IPS-20b (cell line): Measurements from ENCODE around the gene TIPRL.
"Not testable (repeated sequence)": the region's sequence is repeated elsewhere in the genome, so short reads cannot be mapped to it uniquely, and the experiment has no call there.

Experiments
- H3K27ac ChIP-seq: one replicate; pipeline ENCODE4 v1.5.1; 2013; ENCODE audit warnings: low read length
- H3K27me3 ChIP-seq: 2 replicates; pipeline ENCODE4 v1.6.1; 2013; ENCODE audit warnings: mild to moderate bottlenecking, low read length, inconsistent platforms; ENCODE audit not compliant: insufficient read depth
- H3K36me3 ChIP-seq: 2 replicates; pipeline ENCODE4 v1.6.1; 2013; ENCODE audit warnings: low read depth, mild to moderate bottlenecking, inconsistent platforms, low read length, moderate library complexity; ENCODE audit not compliant: insufficient read depth
- H3K4me1 ChIP-seq: 2 replicates; pipeline ENCODE4 v1.6.1; 2013; ENCODE audit warnings: mild to moderate bottlenecking, control low read depth, inconsistent platforms, low read length, moderate library complexity; ENCODE audit not compliant: insufficient read depth
- H3K4me3 ChIP-seq: 2 replicates; pipeline ENCODE4 v1.5.1; 2013; ENCODE audit warnings: mild to moderate bottlenecking, low read length, inconsistent platforms
- H3K9ac ChIP-seq: 2 replicates; pipeline ENCODE4 v1.6.1; 2013; ENCODE audit warnings: low read depth, mild to moderate bottlenecking, inconsistent platforms, low read length, moderate library complexity
- H3K9me3 ChIP-seq: 2 replicates; pipeline ENCODE4 v1.6.1; 2013; ENCODE audit warnings: mild to moderate bottlenecking, low read depth, low read length, inconsistent platforms; ENCODE audit not compliant: insufficient read depth

Gene TIPRL

DNA sequence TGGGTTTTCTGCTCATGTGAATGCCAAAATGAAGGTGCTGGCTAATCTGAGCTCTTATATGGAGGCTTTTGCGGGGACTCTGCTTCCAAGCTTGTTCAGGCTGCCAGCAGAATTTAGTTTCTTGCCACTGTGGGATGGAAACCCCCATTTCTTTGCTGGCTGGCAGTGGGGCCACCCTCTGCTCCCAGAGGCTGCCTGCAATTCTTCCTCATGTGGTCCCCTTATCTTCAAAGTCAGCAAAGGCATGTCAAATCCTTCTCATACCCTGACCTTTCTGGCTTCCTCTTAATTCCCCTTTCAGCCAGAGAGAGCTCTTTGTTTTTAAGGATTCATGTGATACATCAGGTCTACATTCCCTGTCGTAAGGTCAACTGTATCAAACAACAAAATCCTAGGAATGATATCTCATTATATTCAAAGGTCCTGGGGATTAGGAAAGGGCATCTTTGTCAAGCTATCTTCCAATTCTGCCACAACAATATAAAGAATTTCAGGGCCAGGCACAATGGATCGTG is 36.8 kb upstream of the TIPRL start:
- Histone ChIP-seq H3K27me3 (peaks cover 29% of the 10 kb centered on the region), H3K4me1 (no peaks in the 10 kb centered on the region; the same call in 1 of the 2 replicates), H3K27ac (no peak overlapping the region), H3K36me3 (no peaks in the 10 kb centered on the region), H3K9me3 (no peaks in the 10 kb centered on the region), H3K9ac (no peak overlapping the region), H3K4me3 (no peak overlapping the region)

DNA sequence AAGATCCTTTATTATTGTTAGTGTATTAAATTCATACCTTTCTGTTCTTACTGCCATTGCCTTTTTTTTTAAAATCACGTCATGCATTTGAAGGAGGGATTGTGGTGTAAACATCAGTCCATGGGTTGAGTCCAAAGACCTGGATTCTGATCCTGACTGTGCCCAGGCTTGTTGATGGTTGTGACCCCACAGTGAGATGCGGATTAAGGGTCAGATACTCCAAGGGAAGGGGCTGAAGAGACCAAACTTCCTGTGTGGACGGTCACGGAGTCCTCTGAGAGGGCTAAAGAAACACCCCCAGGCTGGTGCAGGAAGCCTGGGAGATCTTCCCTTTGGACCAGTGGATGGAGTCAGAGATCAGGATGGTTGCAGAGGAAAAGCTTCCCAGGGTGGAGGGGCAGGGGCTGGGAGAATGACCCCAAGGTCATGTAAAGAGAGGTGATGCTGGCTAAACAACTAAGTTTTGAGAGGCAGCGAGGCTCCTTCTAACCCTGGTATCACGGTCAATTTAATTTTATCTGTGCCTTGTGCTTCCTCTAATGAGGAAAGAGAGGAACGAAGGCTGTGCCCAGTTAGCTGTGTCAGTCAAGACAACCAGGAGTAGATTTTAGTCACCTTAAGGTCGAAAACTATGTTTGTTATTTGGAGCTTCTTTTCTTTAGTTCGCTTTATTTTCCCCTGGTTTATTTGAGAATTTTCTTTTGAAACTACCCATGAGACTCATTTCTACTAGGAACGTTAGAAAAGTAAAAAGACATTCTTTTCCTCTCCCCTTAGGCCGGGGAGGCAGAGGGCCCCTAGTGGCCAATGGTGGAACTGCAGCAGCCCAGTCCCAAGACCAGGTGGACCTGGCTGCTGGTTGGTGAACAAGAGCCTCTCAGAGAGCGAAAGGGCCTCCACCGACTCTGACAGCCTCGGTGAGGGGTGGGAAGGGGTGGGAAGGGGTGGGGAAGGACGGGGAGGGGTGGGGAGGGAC is 33.3 kb upstream of the TIPRL start:
- Histone ChIP-seq H3K9ac (no peak overlapping the region), H3K27me3 (no peaks in the 10 kb centered on the region), H3K27ac (no peak overlapping the region), H3K4me3 (no peak overlapping the region), H3K36me3 (no peaks in the 10 kb centered on the region), H3K4me1 (no peaks in the 10 kb centered on the region; the same call in 1 of the 2 replicates), H3K9me3 (no peaks in the 10 kb centered on the region)

GRCh38 chr1:168146160-168146539 is 32.6 kb upstream of the TIPRL start:
- H3K4me3 ChIP-seq = no peak overlapping the region
- no peaks in the 10 kb centered on the region; the same call in 1 of the 2 replicates for H3K4me1 ChIP-seq
- H3K9me3 ChIP-seq = no peaks in the 10 kb centered on the region
- no peaks in the 10 kb centered on the region for H3K27me3 ChIP-seq
- no peak overlapping the region for H3K9ac ChIP-seq
- no peak overlapping the region for H3K27ac ChIP-seq
- no peaks in the 10 kb centered on the region for H3K36me3 ChIP-seq

DNA sequence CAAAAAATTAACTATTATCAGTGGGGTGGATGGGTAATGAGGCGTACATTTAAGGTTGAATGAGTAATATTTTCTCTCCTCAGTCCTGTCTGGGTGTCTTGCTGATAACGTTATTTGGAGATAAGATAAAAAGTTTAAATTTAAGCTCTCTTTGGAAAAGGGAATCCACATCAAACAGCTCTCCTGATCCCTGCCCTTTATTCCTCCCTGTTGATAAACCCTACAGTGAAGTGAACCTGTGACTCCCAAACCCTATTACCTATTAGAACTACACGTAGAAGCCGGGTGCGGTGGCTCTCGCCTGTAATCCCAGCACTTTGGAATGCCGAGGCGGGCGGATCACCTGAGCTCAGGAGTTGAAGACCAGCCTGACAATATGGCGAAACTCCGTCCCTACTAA is 32.1 kb upstream of the TIPRL start:
- no peak overlapping the region for H3K27ac ChIP-seq
- no peaks in the 10 kb centered on the region for H3K27me3 ChIP-seq
- H3K4me1 ChIP-seq = no peaks in the 10 kb centered on the region; the same call in 1 of the 2 replicates
- no peaks in the 10 kb centered on the region for H3K36me3 ChIP-seq
- H3K9ac ChIP-seq = no peak overlapping the region
- H3K4me3 ChIP-seq = no peak overlapping the region
- H3K9me3 ChIP-seq = no peaks in the 10 kb centered on the region

- no peak overlapping the region for H3K4me3 ChIP-seq
- no peaks in the 10 kb centered on the region for H3K36me3 ChIP-seq
- no peaks in the 10 kb centered on the region for H3K27me3 ChIP-seq
- no peak overlapping the region for H3K9ac ChIP-seq
- H3K27ac ChIP-seq = no peak overlapping the region
- no peaks in the 10 kb centered on the region; the same call in 1 of the 2 replicates for H3K4me1 ChIP-seq
- no peaks in the 10 kb centered on the region for H3K9me3 ChIP-seq
These were observed 29.8 kb upstream of the TIPRL start for GRCh38 chr1:168148916-168149315.

DNA sequence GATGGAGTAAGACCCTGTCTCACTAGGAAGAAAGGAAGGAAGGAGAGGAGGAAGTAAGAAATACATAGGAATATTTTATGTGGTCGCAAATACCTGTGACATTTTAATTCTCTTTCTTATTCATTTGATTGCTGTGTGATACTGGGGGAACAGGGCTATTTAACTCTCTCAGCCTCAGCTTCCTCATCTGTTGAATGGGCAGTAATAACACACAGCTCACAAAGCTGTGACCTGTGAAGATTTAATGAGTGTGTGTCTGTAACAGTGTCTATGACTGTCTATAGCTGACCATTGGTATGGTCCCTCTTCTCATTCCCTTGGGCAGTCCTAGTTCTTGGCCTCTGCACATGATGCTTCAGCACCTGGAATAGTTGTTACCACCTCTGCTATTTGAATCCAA is 28.5 kb upstream of the TIPRL start:
- Histone ChIP-seq H3K27ac (no peak overlapping the region), H3K27me3 (no peaks in the 10 kb centered on the region), H3K4me3 (no peak overlapping the region), H3K9ac (no peak overlapping the region), H3K4me1 (no peaks in the 10 kb centered on the region; the same call in 1 of the 2 replicates), H3K36me3 (no peaks in the 10 kb centered on the region), H3K9me3 (no peaks in the 10 kb centered on the region)

DNA sequence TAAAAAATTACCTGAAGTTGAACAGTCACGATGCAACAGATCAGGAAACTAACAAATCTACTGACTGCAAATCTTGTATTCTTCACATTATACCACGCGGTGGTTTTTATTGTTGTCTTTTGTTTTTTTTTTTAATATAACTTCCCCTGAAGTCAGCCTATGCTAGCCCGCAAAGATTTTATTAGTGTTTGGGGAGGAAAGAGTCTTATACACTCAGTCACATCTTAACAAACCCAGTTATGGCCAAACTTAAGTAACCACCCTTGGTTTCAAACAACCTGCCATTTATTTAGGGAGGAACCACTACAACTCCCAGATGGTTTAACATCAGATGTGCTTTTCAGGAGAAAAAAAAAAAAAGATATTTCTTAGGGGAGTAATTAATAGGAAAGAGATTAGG is 26.8 kb upstream of the TIPRL start:
- Histone ChIP-seq H3K4me1 (no peaks in the 10 kb centered on the region), H3K27ac (no peak overlapping the region), H3K4me3 (no peak overlapping the region), H3K36me3 (no peaks in the 10 kb centered on the region), H3K9me3 (no peaks in the 10 kb centered on the region), H3K27me3 (no peaks in the 10 kb centered on the region), H3K9ac (no peak overlapping the region)

DNA sequence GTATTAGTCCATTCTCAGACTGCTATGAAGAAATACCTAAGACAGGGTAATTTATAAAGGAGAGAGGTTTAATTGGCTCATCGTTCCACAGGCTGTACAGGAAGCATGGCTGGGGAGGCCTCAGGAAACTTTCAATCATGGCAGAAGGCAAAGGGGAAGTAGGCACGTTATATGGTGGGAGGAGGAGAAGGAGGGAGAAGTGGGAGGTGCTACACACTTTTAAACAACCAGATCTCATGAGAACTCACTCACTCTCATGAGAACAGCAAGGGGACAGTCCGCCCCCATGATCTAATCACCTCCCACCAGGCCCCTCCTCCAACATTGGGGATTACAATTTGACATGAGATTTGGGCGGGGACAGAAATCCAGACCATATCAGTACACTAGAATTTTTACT is 24.1 kb upstream of the TIPRL start:
- not testable (repeated sequence) for H3K4me3 ChIP-seq, H3K9me3 ChIP-seq, H3K27ac ChIP-seq, H3K9ac ChIP-seq, H3K4me1 ChIP-seq, H3K36me3 ChIP-seq, H3K27me3 ChIP-seq

GRCh38 chr1:168155910-168156309 is 22.9 kb upstream of the TIPRL start:
- H3K27me3 ChIP-seq = no peaks in the 10 kb centered on the region
- no peaks in the 10 kb centered on the region for H3K4me1 ChIP-seq
- no peak overlapping the region for H3K9ac ChIP-seq
- no peaks in the 10 kb centered on the region for H3K36me3 ChIP-seq
- H3K27ac ChIP-seq = no peak overlapping the region
- H3K9me3 ChIP-seq = no peaks in the 10 kb centered on the region; the same call in none of the 2 replicates
- H3K4me3 ChIP-seq = no peak overlapping the region

DNA sequence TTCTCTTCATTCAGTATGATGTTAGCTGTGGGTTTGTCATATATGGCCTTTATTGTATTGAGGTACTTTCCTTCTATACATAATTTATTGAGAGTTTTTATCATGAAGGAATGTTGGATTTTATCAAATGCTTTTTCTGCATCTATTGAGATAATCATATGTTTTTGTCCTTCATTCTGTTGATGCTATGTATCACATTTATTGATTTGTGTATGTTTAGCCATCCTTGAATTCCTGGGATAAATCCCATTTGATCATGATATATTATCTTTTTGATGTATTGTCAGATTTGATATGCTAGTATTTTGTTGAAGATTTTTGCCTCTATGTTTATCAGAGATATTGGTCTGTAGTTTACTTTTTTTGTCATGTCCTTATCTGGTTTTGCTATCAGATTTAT is 21.1 kb upstream of the TIPRL start:
- no peaks in the 10 kb centered on the region for H3K36me3 ChIP-seq
- no peaks in the 10 kb centered on the region; the same call in none of the 2 replicates for H3K9me3 ChIP-seq
- H3K9ac ChIP-seq = no peak overlapping the region
- H3K27ac ChIP-seq = no peak overlapping the region
- no peak overlapping the region for H3K4me3 ChIP-seq
- H3K27me3 ChIP-seq = no peaks in the 10 kb centered on the region
- H3K4me1 ChIP-seq = no peaks in the 10 kb centered on the region

DNA sequence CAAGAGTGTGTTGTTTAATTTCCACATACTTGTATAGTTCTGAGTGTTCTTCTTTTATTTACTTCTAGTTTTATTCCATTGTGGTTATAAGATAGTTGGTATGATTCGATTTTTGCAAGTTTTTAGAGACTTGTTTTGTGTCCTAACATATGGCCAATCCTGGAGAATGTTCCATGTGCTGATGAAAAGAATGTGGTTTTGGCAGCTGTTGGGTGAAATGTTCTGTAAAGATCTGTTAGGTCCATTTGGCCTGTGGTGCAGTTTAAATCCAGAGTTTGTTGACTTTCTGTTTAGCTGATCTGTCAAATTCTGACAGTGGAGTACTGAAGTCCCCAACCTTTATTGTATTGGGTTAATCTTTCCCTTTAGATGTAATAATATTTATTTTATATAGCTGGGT is 19.5 kb upstream of the TIPRL start:
- Histone ChIP-seq H3K36me3 (no peaks in the 10 kb centered on the region), H3K9ac (no peak overlapping the region), H3K4me1 (no peaks in the 10 kb centered on the region), H3K27me3 (no peaks in the 10 kb centered on the region), H3K4me3 (no peak overlapping the region), H3K27ac (no peak overlapping the region), H3K9me3 (no peaks in the 10 kb centered on the region; the same call in none of the 2 replicates)

- Histone ChIP-seq H3K36me3 (no peaks in the 10 kb centered on the region), H3K9ac (no peak overlapping the region), H3K4me1 (no peaks in the 10 kb centered on the region), H3K9me3 (no peaks in the 10 kb centered on the region; the same call in none of the 2 replicates), H3K27me3 (no peaks in the 10 kb centered on the region), H3K4me3 (no peak overlapping the region), H3K27ac (no peak overlapping the region)
These were observed 18.8 kb upstream of the TIPRL start for GRCh38 chr1:168159979-168160378.
